Caki2 (cell line): ENCODE measurements around the gene ATOH1. TPM values are rescaled to one million over a fixed set of nuclear protein-coding genes. Genes with fewer than 3 reads are reported as not detected.

ENCODE experiments used
- DNase-seq: peaks from one replicate; pipeline ENCODE4 v3.0.0-alpha.2; 2015; ENCODE audit warnings: low read depth
- in situ Hi-C: cut with HindIII; loops from 2 replicates; pipeline ENCODE4 v1.10.0; 2016; ENCODE audit warnings: low sequenced_read_pairs, low pct_unique_long_range_greater_than_20kb, mixed read lengths
- total RNA-seq: library from RNA; depleted of rRNA; stranded (reverse); fragments of >200 nt; shearing (Covaris generic); gene quantifications from 2 replicates; pipeline ENCODE4 v1.2.3, GENCODE V29; 2014; ENCODE audit warnings: low replicate concordance; rRNA removed

Gene ATOH1
- not detected in 2 replicates for total RNA-seq

DNA sequence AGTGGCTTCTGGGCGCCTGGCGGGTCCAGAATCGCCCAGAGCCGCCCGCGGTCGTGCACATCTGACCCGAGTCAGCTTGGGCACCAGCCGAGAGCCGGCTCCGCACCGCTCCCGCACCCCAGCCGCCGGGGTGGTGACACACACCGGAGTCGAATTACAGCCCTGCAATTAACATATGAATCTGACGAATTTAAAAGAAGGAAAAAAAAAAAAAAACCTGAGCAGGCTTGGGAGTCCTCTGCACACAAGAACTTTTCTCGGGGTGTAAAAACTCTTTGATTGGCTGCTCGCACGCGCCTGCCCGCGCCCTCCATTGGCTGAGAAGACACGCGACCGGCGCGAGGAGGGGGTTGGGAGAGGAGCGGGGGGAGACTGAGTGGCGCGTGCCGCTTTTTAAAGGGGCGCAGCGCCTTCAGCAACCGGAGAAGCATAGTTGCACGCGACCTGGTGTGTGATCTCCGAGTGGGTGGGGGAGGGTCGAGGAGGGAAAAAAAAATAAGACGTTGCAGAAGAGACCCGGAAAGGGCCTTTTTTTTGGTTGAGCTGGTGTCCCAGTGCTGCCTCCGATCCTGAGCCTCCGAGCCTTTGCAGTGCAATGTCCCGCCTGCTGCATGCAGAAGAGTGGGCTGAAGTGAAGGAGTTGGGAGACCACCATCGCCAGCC lies at the start of gene ATOH1:
Gene ATOH1, plus strand, starts transcription at position 422 of the 663 bp plus-strand sequence. Its CDS starts 174 bp downstream, at position 596.
- DNase-seq: peak; percentile 68
- in situ Hi-C loops: no loop called here

GRCh38 chr4:93779228-93779627 lies 49.3 kb upstream of the ATOH1 start:
- in situ Hi-C loops: no loop called here
- DNase-seq: no peak

DNA sequence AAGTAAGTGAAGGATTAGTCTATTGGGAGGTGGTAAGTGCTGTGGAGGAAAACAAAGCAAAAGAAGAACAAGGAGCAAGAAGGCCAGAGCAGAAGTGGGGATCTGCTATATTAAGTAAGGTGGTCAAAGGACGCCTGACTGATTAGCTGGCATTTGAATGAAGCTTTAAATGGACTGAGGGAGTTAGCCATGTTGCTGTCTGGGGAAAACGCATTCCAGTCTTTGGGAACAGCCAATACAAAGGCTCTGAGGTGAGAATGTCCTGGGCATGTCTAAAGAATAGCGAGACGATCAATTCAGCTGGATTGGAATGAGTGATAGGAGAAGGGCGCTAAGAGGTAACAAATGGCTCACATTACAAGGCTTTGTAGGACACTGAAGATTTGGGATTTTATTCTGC lies 48.5 kb upstream of the ATOH1 start:
- in situ Hi-C loops: no loop called here

GRCh38 chr4:93781198-93781597 lies 47.4 kb upstream of the ATOH1 start:
- DNase-seq: no peak
- in situ Hi-C loops: no loop called here

More for the DNA sequence above, 48.5 kb upstream of the ATOH1 start:
- DNase-seq: no peak

- no peak for DNase-seq
- in situ Hi-C loops: no loop called here
These were observed 42.4 kb upstream of the ATOH1 start for GRCh38 chr4:93786149-93786548.

DNA sequence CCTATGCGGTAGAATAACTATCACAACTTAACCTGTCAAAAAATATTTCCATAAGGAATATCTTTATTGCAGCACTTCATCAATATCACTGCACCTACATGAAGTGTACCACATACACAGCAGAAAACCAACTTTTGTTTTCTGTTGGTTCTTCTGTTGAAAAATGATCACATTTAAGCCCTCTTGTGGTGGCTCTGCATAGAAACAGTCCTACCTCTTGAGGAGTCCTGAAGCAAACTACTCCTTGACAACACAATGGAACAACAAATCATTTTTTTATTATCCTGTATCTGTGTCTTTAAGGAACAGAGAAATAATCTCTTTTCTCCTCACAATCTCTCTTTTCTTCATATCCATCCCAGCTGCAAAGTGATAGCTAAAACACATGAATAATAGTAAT lies 39.8 kb upstream of the ATOH1 start:
- in situ Hi-C loops: no loop called here
- no peak for DNase-seq

DNA sequence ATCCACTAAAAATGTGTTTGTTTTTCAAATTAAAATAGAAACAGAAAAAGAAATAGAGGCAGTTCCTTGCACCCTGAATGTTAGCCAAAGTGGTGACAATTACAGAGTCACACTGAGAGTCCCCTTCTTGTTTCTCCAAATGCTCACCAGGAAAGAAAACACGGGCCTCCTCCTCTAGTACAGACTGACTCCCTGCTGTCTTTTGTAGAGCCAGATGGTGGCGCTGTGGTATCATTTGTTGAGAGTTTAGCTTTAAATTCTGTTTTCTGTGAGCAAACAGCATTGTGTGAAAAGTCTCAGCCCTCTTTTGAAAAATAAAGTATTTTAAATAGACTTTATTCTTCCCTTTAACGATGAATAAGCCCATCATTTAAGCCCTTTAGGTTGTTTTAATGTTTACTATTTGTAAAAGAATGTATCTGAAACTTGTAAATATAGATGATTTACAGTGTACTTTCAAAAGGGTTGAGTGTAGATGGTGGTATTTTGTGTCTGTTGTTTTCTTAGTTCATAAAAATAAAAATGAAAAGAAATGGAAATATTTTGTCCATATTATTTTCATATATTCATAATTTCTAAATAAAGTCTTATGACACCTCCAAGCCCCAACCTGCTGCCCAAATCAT lies 36.9 kb upstream of the ATOH1 start:
- in situ Hi-C loops: no loop called here
- DNase-seq: peak; percentile 45

DNA sequence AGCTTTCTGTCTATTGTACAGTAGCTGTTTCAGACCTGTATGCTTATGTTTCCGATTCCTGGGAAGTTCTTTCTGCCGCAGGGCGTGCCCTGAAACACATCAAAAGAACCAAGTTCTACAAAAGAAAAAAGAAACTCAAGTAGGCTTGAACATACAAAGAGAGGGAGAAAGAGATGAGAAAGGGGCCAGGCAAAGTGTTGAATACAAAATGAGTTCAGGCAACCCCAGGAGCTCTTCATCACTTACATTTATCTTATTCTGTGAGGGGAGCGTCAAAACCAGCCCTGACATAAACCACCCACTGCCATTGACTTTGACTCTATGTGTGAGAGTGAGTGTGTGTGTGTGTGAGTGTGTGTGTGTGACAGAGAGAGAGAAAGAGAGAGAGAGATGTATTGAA lies 26.5 kb upstream of the ATOH1 start:
- no peak for DNase-seq
- in situ Hi-C loops: no loop called here

DNA sequence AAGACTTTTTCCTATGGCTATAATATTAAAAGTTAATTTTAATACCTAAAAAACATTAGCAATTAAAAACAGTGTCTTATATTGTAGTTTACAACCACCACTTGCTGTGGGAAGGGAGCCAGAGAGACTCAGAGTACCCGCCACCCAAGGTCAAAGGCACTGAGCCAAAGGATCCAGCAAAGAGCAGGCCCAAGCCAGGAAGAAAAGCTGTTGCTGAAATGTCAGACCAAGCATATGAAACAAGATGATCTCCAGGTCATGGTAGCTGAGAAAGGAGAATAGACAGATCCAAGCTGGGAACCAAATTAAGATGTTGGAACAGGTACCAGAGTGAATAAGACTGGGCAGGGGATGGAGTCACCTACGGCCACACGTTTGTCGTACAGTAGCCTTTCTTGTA lies 18.8 kb upstream of the ATOH1 start:
- DNase-seq: no peak
- in situ Hi-C loops: no loop called here

- in situ Hi-C loops: no loop called here
- no peak for DNase-seq
These were observed 18.1 kb upstream of the ATOH1 start for GRCh38 chr4:93810340-93810992.

- in situ Hi-C loops: no loop called here
- no peak for DNase-seq
These were observed 15.5 kb upstream of the ATOH1 start for GRCh38 chr4:93813092-93813491.

GRCh38 chr4:93814141-93814540 lies 14.4 kb upstream of the ATOH1 start:
- in situ Hi-C loops: no loop called here
- no peak for DNase-seq

DNA sequence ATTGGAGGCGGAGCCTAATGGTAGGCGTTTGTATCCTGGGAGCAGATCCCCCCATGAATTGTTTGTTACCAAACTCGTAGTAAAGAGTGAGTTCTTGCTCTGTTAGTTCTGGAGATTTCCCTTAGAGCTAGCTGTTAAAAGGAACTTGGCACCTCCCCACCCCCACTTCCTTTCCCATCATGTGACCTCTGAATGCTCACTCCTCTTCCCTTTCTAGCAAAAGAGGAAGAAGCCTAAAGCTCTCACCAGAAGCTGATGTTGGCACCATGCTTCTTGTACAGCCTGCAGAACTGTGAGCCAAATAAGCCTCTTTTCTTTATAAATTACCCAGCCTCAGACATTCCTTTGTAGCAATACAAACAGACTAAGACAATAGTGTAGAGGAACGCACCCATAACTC lies 13.8 kb upstream of the ATOH1 start:
- in situ Hi-C loops: no loop called here
- DNase-seq: no peak

GRCh38 chr4:93825551-93826216 lies 2.9 kb upstream of the ATOH1 start:
- in situ Hi-C loops: no loop called here
- DNase-seq: no peak

- in situ Hi-C loops: no loop called here
- DNase-seq: no peak
These were observed 1.1 kb upstream of the ATOH1 start for GRCh38 chr4:93827272-93827947.

DNA sequence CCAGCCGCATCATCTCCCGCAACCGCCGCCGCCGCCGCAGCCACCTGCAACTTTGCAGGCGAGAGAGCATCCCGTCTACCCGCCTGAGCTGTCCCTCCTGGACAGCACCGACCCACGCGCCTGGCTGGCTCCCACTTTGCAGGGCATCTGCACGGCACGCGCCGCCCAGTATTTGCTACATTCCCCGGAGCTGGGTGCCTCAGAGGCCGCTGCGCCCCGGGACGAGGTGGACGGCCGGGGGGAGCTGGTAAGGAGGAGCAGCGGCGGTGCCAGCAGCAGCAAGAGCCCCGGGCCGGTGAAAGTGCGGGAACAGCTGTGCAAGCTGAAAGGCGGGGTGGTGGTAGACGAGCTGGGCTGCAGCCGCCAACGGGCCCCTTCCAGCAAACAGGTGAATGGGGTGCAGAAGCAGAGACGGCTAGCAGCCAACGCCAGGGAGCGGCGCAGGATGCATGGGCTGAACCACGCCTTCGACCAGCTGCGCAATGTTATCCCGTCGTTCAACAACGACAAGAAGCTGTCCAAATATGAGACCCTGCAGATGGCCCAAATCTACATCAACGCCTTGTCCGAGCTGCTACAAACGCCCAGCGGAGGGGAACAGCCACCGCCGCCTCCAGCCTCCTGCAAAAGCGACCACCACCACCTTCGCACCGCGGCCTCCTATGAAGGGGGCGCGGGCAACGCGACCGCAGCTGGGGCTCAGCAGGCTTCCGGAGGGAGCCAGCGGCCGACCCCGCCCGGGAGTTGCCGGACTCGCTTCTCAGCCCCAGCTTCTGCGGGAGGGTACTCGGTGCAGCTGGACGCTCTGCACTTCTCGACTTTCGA lies 654 bp downstream of the ATOH1 start:
- in situ Hi-C loops: no loop called here
- peak; percentile 23 for DNase-seq

- in situ Hi-C loops: no loop called here
- no peak for DNase-seq
These were observed 1.5 kb downstream of the ATOH1 start for GRCh38 chr4:93829820-93830687.
